HS-27A (cell line): Measurements from ENCODE around the gene SPATA33.

Experiments
- DNase-seq: peaks from one replicate; pipeline ENCODE4 v3.0.0-alpha.2; 2012; ENCODE audit warnings: low read depth, missing footprints

SPATA33 gene

DNA sequence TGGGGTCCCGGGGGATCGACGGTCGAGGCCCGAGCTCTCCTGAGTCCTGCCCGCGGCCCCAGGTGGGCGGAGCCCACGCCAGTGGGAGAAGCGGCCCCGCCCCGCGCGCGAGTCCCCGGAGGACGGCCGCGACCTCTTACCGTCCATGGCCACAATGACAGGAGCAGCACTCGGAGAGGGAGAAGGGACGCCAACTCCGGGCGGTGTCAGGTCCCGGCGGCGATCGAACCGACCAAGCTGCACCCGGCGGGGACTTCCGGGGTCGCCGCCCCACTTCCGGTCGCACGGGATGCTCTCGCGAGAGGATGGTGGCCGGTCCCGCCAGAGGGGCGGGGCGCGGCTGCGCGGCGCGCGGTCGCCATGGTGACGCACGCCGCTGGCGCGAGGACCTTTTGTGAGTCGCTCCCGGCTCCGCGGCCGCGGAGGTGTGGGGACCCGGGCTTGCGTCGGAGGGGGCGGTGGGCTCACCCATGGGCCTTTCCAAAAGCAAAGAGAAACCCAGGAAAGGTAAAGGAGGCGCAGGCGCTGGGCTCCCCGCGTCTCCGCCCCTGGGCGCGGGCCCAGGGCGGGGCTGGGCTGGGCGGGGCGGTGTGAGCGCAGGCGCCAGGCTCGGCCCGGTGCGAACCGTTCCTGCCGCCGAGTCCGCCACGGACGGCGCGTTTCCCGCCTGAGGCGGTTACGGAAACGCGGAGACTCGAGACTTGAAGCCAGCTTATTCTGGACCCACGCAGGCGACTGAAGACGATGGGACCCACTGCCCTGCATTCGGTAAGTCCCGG is at the start of gene SPATA33, which contains the start of gene CHMP1A:
Gene SPATA33 (plus strand): TSS at position 395 of the 779 bp plus-strand sequence. CDS start 76 bp downstream, at position 471.
Gene CHMP1A (minus strand): TSS at position 267 of the 779 bp plus-strand sequence. CDS start 120 bp downstream, at position 147.
- DNase-seq, result peak; percentile 60

DNA sequence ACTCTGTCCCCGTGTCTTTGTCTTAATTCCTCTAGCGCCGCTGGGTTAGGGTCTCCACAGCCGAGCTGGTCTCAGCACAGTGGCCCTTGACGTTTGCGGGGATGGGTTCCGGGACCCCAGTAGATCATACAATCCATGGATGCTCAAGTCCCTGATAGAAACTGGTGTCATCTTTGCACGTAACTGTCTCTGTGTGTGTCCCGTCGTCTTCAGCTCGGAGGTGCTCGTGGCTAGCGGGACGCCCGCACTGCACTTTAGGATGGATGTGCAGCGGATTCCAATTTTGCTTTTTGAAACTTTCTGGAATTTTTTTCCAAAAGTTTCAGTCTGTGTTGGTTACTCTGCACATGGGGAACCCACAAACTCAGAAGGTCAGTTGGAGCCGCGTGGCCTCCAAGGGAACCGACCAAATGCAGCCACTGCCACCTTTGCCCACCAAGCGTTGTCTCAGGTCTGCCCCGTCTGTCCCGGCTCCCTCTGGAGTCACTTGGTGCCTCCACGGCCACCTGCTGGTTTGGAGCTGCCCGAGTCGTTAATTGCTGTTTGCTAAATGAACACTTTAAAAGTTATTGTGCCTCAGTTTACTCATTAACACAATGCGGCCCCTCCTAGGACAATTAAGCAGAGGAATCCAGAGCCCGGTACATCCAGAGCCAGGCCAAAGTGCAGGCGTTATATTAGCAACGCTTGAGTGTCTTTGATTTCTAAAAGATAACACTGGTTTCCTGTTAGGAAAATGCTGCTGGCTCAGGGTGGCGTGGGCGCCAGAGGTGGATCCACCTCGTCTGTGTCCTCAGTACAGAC is 49.5 kb upstream of the SPATA33 start:
- DNase-seq, result no peak

DNA sequence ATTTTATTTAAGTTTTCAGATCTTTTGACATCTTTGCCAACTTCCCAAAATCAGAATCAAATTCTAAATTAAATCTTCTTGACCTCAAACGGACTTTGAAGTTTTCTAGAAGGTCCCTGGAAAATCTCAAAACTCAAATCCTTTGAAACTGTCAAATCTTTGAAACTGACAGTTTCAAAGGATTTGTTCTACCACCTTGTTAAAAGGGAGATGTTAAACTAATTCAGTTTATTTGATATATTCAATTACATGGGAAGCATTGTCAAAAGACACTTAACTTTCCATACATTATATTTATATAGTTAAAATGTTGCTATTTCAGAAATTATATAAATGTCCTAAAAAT is 47.6 kb upstream of the SPATA33 start:
- DNase-seq, result no peak

DNA sequence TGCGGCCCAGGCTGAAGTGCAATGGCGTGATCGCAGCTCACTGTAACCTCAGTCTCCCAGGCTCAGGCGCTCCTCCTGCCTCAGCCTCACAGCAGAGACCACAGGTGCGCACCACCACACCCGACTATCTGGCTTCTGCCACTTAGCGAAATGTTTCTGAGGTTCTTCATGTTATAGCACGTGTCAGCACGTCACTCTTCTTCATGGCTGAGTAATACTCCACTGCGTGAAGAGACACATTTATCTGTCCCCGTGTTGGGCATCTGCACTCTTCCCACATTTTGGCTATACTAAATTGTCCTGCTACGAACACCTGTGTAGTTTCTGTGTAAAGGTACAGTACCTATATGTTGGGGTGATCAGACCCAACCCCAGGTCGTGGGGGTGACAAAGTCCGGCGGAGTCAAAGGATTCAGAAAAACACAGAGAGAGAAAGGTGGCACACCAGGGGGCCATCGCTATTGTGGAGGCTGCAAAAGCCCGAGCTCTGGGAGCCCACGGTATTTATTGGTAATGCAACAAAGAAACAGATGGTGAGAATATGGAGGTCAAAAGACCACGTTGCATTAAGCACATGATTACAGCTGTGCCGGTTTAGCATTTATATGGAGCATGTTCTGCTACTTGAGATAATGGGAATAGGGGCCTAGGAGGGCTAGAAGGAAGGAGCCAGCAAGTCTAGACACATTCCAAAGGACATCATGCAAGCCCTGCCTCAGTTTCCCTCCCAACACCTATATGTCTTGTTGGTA is 45.0 kb upstream of the SPATA33 start:
- DNase-seq, result no peak

DNA sequence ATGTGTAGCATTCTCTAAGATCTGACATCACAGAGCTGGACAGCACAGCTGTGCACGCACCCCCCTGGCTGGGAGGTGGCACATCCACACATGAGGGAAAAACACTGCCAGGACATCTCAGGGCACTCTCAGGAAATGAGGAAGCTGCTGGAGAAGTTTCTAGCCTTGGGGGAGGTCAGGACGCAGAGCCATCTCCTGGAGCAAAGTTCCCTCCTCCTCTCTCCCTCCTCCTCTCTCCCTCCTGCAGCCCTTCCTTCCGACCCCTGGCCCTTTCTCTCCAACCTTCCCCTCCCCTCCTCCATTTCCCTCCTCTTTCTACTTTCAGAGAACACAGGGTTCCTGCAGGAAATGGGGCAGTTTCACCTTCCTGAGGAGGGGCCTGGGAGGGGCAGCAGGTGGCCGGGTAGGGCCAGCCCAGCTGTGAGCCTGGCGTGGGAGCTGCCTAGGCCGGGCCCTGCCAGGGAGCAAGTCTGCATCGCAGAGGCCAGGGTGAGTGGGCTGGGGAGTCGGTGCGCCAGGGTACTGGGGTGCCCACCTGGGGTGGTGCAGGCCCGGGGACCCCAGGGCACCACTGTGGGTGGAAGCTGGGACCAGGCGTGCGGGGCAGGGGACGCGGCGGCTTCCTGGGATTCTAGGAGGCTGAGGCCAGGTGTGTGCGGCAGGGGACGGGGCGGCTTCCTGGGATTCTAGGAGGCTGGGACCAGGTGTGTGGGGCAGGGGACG is 44.2 kb upstream of the SPATA33 start, which contains the start of gene DPEP1:
Gene DPEP1 (plus strand): TSS at position 412 of the 723 bp plus-strand sequence. CDS start 16,769 bp downstream, outside the sequence.
- no peak for DNase-seq

DNA sequence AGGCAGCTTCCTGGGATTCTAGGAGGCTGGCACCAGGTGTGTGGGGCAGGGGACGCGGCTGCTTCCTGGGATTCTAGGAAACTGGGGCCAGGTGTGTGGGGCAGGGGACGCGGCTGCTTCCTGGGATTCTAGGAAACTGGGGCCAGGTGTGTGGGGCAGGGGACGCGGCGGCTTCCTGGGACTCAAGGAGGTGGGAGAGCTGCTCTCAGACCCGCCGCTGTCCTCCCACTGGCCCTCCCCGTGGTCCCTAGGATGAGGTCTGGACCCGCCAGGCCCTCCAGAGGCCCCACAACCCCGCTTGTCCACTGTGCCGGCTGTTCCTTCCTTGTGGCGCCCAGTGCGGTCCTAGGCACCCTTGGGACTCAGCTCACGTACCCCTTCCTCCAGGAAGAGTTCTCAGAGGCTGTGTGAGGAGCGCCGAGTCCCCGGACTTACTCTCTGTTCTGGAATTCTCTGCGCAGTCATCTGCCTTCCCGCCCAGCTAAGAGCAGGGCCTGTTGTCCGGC is 43.6 kb upstream of the SPATA33 start:
- DNase-seq, result no peak

DNA sequence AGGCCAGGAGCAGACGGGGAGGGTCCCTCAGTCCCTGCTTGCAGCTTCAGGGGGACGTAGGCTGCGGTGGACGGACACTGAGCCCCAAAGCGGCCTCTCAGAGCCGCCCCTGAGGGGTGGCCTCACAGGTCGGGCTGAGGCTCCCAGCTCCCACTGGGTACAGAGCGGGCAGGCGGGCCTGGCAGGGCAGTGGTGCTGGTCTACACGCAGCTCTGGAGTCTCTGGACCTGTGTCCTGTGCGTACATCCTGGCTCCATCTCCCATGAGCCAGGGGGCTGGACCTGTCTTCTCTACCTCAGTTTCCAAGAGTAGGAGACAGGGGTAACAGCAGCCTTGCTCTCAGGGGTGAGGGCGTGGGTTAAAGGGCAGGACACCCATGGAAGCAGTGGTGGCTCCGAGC is 42.5 kb upstream of the SPATA33 start:
- DNase-seq, result no peak

DNA sequence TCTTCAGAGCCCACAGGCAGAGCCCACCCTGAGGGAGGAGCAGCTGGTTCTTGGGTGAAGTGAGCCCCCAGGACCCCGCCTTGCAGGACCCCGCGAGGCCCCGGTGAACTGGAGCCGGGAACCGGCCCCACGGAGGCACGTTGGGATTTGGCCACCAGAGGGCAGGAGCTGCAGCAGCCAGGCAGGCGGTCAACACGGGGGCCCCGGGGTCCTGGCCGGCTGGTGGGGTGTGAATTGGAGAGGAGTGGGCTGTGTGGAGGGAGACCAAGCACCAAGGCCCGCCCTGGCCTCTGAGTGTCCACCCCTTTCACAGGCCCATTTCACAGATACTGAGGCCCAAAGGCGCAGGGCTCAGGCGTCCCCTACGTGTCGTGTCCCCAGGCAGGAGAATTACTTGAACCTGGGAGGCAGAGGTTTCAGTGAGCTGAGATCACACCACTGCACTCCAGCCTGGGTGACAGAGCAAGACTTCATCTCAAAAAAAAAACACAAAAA is 42.0 kb upstream of the SPATA33 start:
- no peak for DNase-seq

DNA sequence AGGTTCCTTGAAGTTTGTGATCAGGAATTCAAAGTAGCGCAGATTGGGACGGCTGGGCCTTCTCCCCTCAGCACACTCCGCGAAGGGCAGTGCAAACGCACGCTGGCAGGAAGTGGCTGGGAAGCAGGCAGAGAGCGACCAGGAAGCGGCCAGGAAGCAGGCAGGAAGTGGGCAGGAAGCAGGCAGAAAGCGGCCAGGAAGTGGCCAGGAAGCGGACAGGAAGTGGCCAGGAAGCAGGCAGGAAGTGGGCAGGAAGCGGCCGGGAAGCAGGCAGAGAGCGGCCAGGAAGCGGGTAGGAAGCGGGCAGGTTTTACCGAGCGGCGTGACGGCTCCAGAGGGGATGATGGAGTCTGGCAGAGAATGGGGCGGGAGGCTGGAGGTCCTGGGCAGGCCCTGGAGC is 41.0 kb upstream of the SPATA33 start:
- DNase-seq, result no peak

DNA sequence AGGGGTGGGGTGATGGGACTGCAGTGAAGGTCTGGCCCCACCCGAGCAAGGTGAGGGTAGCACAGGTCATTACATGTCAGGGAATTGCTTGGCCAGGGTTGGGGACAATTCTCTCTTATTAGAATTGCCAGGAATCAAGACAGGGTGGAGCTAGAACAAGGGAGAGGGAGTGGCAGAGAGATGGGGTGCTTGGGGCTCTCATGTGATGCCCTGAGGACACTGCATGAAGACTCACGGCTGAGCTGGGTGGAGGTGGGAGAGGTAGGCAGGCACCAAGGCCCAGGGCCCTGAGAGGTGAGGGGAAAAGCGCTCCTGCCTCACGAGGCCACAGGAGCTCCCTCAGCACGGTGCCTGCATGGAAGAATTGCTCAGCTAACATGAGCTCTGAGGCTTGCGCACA is 40.6 kb upstream of the SPATA33 start:
- no peak for DNase-seq

DNA sequence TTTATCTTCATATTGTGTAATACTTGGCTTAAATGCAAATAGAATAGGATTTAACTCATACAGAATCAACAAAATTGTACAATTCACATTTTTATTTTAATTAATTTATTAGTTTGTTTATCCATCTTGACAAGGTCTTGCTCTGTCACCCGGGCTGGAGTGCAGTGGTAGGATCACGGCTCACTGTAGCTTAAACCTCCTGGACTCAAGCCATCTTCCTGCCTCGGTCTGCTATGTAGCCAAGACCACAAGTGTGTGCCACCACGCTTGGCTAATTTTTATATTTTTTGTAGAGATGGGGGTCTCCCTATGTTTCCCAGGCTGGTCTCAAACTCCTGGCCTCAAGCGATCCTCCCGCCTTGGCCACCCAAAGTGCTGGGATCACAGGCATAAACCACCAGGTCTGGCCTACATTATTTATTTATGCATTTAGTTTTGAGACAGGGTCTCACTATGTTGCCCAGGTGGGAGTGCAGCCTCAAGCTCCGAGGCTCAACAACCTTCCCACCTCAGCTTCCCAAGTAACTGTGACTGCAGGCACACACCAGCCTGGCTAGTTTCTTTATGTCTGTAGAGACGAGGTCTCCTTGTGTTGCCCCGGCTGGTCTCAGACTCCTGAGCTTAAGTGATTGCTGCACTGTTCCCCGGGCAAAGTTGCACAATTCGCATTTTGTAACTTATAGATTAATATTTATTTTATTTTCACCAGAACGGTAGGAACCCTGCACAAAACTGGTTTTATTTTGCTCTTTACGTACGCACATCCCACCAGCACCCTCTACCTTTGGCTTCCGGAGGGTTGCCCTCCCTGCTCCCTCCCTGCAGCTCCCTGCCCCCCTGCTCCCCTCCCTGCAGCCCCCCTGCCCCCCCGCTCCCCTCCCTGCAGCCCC is 39.3 kb upstream of the SPATA33 start:
- DNase-seq, result no peak

DNA sequence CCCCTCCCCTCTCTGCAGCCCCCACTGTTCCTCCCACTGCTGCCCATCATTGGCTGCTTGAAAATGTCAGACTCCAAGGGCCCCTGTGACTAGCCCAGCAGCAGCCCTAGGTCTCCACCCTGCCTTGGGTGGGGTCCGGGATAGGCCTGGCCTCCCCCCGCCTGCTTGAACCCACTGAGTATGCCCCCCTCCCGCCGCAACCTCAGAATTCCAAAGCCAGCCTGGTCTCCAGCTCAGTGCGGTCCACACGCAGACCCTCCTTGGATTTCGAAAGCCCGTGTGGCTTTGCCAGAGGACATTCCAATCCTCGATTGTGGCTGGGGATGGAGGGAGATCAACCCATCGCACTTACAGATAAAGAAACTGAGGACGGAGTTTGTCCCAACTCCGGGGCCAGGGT is 37.8 kb upstream of the SPATA33 start:
- DNase-seq, result no peak

DNA sequence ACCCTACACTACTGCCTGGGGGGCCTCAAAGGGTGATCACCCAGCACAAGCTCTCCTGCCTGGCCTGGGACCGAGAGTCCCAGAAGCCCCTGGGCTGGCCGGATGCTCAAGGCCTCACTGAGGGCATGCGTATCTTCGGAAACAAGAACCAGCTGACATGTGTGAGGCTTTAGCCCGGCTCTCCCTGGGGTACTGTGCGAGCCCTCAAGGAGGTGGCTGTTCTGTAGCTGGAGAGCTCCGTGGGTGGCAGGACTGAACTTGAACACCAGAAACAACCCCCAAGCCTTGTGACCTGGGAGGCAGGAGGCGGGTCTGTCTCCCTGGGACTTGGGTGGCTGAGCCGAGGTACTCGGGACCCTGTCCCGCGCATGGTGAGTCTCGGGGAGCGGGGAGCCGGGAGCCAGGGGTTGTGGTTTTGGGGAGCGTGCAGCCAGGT is 37.2 kb upstream of the SPATA33 start:
- no peak for DNase-seq

DNA sequence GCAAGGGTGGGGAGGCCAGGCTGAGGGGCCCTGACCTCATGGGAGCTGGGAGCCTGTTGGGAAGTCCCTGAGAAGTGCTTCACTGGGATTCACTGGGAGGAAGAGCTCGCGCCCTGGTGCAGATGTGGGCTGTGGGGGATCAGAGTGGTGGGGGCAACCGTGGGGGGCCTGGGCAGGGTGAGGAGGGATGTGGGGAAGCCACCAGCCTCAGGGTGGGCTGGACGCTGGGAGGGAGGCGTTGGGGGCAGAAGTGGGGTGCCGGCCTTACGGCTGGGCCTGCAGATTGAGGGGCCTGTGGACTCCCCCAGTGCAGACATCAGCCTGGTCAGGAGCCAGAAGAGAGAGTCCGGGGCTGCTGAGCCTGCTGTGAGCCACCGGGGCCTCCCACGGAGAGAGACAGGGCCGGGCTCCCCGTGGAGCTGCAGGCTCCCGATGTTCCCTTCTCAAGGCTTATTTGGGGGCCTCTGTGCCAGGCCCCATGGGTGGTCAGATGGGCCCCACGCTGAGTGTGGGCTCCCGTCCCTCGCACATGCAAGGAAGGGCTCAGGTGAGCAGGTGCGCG is 36.4 kb upstream of the SPATA33 start:
- no peak for DNase-seq

DNA sequence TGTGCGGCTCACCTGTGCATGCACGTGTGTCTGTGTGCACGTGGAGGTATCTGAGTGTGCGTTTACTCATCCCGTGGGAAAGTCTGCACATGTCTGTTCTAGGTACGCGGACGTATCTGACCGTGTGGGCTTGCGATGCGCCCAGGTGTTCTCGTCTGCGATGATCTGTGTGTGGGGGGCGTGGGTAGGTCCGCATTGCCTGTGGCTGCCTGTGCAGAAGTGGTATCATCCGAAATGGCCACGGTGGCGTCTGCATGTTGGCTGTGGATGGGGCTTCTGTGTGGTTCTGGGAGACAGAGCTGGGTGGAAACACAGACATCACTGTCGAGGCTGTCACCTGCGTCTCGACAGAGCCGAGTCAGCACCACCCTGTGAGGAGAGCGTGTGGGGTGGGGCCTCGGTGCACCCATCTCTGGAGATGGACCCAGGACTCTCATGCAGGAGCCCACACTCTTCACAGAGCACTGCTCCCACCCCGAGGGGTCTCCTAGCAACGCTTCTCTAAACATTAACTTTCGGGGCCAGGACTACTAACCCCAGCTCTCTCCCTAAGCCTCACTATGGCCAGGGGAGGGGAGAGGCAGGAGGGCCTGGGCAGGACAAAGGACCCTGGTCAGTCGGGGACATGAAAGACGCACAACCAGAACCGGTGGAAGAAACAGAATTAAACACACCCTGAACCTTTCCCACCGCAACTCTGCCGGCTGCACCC is 35.8 kb upstream of the SPATA33 start:
- no peak for DNase-seq

DNA sequence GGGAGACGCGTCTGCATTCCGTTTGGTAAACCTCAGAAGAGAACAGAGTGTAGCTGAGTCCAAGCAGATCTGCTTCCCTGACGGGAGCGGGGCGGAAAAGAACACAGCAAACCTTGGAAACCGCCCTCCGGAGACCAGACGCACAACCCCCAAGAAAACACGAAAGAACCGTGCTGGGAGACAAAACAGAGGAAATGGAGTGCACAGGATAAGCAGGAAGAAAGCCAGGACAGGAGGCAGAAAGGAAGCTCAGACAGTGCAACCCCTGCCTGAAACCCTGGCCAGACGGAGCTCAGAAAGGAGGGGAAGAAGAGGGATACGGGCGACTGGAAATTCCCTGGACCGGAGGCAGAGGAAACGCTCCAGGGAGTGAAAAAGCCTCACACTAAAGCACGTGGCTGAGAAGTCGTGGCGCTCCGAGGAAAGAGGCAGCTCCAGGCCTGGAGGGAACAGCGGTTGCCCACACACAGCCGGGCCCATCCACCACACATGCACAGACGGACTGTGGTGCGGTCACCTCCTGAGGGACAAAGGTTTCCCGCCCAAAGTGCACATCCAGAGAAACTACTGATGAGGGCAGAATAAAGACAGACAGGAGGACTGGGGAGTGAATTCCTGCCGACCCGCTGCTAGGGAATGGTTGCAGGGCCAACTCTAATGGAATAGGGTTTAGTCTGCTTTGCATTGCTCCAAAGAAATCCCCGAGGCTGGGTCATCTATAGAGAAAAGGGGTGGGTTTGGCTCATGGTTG is 34.0 kb upstream of the SPATA33 start:
- no peak for DNase-seq

DNA sequence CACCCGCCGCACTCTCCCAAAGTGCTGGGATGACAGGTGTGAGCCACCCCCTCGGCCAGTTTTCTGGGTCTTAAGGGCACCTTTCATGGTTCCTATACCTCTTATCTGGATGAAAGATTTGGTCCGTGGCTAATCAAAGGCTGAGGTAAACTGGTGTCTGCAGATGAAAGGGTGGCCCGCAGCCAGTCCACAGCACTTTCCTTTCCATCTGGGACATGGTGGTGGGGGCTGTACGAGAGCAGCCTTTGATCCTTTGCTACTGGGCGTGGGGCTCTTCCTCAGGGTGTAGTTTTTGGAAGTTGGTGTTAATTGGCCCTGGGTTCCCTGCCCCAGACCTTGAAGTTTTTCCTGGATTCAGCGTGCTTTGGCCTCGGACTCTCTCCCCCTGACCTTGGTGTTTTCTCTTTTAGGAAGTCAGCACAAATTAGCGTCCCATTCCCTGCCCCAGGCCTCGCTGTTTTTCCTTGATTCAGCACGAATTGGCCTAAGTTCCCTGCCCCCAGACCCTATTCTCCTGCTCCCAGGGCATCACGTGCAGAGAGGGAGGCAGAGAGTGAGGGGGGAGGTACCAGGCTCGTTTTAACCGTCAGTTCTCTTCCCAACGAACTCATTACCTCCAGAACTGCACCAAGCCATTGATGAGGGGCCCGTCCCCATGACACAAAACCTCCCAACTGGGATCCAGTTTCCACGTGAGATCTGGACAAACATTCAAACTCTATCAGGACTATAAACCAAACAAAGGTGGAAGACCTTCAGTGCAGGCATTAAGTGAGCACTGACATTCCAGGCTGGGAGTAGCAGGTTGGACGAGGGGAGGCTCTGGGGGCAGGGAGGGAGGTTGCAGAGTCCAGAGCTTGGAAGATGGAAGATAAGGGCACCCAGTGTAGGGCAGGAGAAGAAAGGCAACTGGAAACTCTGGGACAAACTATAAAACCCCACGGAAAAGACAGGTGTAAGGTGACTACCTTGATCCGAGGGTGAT is 32.6 kb upstream of the SPATA33 start:
- DNase-seq, result no peak
